PC-9 (cell line): ENCODE data around the gene MAT2A.

ENCODE experiments used
- CTCF ChIP-seq: fragments of 200-600 bp; sonication (generic); conservative IDR thresholded peaks from 2 replicates; pipeline ENCODE4 v1.6.1; 2017; ENCODE audit warnings: mixed run types, antibody characterized with exemption, mild to moderate bottlenecking, moderate library complexity
- EZH2 ChIP-seq: fragments of 200-600 bp; sonication (generic); IDR thresholded peaks from 2 replicates; pipeline ENCODE4 v1.8.0; 2017; ENCODE audit warnings: antibody characterized with exemption, low read depth

GRCh38 chr2:85545780-85546240 is 6.8 kb downstream of the MAT2A start:
- TF ChIP-seq CTCF: no peak
- TF ChIP-seq EZH2: no peak
